PC-3 (cell line): ENCODE data around the gene C10orf143.

Experiments used
- CTCF ChIP-seq: fragments of 300-600 bp; sonication (generic); conservative IDR thresholded peaks from 2 replicates; pipeline ENCODE4 v1.5.1; 2017; ENCODE audit warnings: antibody characterized with exemption, low read depth, mild to moderate bottlenecking, low read length
- EZH2 ChIP-seq: fragments of 300-600 bp; sonication (generic); IDR thresholded peaks from one replicate; pipeline ENCODE4 v1.6.1; 2017; ENCODE audit warnings: antibody characterized with exemption, mild to moderate bottlenecking, low read length; ENCODE audit not compliant: unreplicated experiment
- EZH2phosphoT487 ChIP-seq: fragments of 300-600 bp; sonication (generic); IDR thresholded peaks from 2 replicates; pipeline ENCODE4 v1.6.1; 2018; ENCODE audit warnings: mild to moderate bottlenecking, antibody characterized with exemption, low read length, borderline replicate concordance

- no peak for TF ChIP-seq CTCF
- no peak for TF ChIP-seq EZH2phosphoT487
- TF ChIP-seq EZH2: no peak
Measured at GRCh38 chr10:130042381-130042780, 68.2 kb downstream of the C10orf143 start.
